Sigmoid colon (tissue), 7 donors: Measurements from ENCODE around the gene ADCY2. TPM values are rescaled to one million over a fixed set of nuclear protein-coding genes. Genes with fewer than 3 reads are reported as not detected.

Experiments used
- DNase-seq: peaks from one replicate; pipeline ENCODE4 v3.0.0-alpha.2; 2019
- H3K27ac ChIP-seq, 4 donors: fragments of 200-600 bp; sonication (generic); one replicate each; pipeline ENCODE4 v1.5.1; 2016 to 2019; ENCODE audit warnings: mild to moderate bottlenecking in 1 of 4
- H3K27me3 ChIP-seq, 3 donors: fragments of 200-600 bp; sonication (generic); one replicate each; pipeline ENCODE4 v1.5.1; 2019; ENCODE audit warnings: mild to moderate bottlenecking in 1 of 3
- H3K36me3 ChIP-seq, 4 donors: fragments of 200-600 bp; sonication (generic); one replicate each; pipeline ENCODE4 v1.5.1; 2016 to 2019
- H3K4me1 ChIP-seq, 4 donors: fragments of 200-600 bp; sonication (generic); one replicate each; pipeline ENCODE4 v1.5.1; 2017 to 2019
- H3K4me3 ChIP-seq, 4 donors: fragments of 200-600 bp; sonication (generic); one replicate each; pipeline ENCODE4 v1.5.1; 2017 to 2019; ENCODE audit warnings: mild to moderate bottlenecking in 2 of 4, moderate library complexity in 1 of 4
- H3K9me3 ChIP-seq, 4 donors: fragments of 200-600 bp in 3 of 4; sonication (generic) in 3 of 4; one replicate each; pipeline versions ENCODE4 v1.5.1 to v1.6.1; 2013 to 2019
- EP300 ChIP-seq, 4 donors: sonication (generic); formaldehyde crosslinking; IDR thresholded peaks; one replicate each; pipeline ENCODE4 v1.6.1; 2017; ENCODE audit warnings: antibody characterized with exemption in 4 of 4
- POLR2A ChIP-seq, 2 donors: fragments of 450-650 bp; IDR thresholded peaks; one replicate each; pipeline ENCODE4 v1.6.1; 2016; ENCODE audit warnings: antibody characterized with exemption in 2 of 2, mild to moderate bottlenecking in 2 of 2, moderate library complexity in 2 of 2
- POLR2AphosphoS5 ChIP-seq, 4 donors: sonication (generic); formaldehyde crosslinking; IDR thresholded peaks; one replicate each; pipeline ENCODE4 v1.6.1; 2017; ENCODE audit warnings: antibody characterized with exemption in 4 of 4
- WGBS, 2 donors: extraction: QIAGEN DNeasy Blood & Tissue Kit; methylation state at CpG; one replicate each; pipeline ENCODE4 v1.1.7; 2013; 5-methylcytosine and 5-hydroxymethylcytosine counted together
- intact Hi-C: fragments of 100-400 bp; cut with DNase I; formaldehyde crosslinking; loops from one replicate; pipeline ENCODE4 v1.15.1; 2023
- polyA plus RNA-seq, 3 donors: library from polyadenylated mRNA; stranded (reverse); fragments of 200-250 nt; gene quantifications; one replicate each; pipeline ENCODE4 v1.2.3, GENCODE V29; 2013
- total RNA-seq, 4 donors: library from RNA; depleted of rRNA; stranded (reverse); fragments of >200 nt; gene quantifications; one replicate each; pipeline ENCODE4 v1.1.0, GENCODE V29; 2016
- TF ChIP-seq, protein P1 (sequence below), 4 experiments: fragments of 450-650 bp in 3 of 4; fragments of 200-600 bp in 1 of 4; IDR thresholded peaks; one replicate each; pipeline ENCODE4 v1.5.1; 2016 to 2019; ENCODE audit warnings: antibody characterized with exemption in 4 of 4, mild to moderate bottlenecking in 3 of 4, moderate library complexity in 2 of 4
- donor health status: healthy with polysubstance abuse.
- donor health status: Bipolar disorder and iron deficiency.
- donor health status: healthy.

ADCY2 gene
- total and polyA plus RNA-seq, 7 donors, result 0.69 to 9.5 (median 4.4) TPM

DNA sequence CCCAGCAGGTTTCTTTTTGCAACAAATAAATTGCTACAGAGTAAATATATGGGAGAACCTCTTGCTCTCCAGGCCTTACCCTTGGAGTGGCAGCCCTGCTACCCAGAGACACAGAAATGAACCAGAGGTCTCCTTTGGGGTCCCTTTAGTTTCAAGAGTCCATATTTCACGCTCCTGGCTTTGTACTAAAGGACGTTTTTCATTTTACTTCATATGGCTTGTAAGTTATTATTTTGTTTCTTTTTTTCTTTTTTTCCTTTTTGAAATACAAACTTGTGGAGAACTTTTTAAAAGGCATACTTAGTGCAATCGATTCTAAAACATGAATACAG, 3.3 kb upstream of the ADCY2 start:
- no peaks in the 10 kb centered on the region for H3K9me3 ChIP-seq
- H3K4me1 ChIP-seq, result peaks cover 0 to 16% (median 10%) of the 10 kb centered on the region in 4 donors
- no peak for DNase-seq
- TF ChIP-seq POLR2A (IDR thresholded peaks at IDR 0.05) (no peak), EP300 (IDR thresholded peaks at IDR 0.05) (no peak), POLR2AphosphoS5 (IDR thresholded peaks at IDR 0.05) (no peak)
- TF ChIP-seq, protein P1, sequence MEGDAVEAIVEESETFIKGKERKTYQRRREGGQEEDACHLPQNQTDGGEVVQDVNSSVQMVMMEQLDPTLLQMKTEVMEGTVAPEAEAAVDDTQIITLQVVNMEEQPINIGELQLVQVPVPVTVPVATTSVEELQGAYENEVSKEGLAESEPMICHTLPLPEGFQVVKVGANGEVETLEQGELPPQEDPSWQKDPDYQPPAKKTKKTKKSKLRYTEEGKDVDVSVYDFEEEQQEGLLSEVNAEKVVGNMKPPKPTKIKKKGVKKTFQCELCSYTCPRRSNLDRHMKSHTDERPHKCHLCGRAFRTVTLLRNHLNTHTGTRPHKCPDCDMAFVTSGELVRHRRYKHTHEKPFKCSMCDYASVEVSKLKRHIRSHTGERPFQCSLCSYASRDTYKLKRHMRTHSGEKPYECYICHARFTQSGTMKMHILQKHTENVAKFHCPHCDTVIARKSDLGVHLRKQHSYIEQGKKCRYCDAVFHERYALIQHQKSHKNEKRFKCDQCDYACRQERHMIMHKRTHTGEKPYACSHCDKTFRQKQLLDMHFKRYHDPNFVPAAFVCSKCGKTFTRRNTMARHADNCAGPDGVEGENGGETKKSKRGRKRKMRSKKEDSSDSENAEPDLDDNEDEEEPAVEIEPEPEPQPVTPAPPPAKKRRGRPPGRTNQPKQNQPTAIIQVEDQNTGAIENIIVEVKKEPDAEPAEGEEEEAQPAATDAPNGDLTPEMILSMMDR (IDR thresholded peaks at IDR 0.05), result peak in 1 of 4 experiments; percentile 8
- H3K36me3 ChIP-seq, result no peaks in the 10 kb centered on the region
- H3K27me3 ChIP-seq, result no peaks in the 10 kb centered on the region
- WGBS, 2 donors, result 71 to 82% methylated on average over 3 of the region's 3 CpGs
- H3K27ac ChIP-seq, result peak overlapping the region in 1 of 4 donors; percentile 79
- no peak overlapping the region for H3K4me3 ChIP-seq
- intact Hi-C loops, result loop anchor here (1.0 to 10.0 kb wide), 3 partner anchors 262 to 625 kb away; no protein-coding TSS in a partner anchor

DNA sequence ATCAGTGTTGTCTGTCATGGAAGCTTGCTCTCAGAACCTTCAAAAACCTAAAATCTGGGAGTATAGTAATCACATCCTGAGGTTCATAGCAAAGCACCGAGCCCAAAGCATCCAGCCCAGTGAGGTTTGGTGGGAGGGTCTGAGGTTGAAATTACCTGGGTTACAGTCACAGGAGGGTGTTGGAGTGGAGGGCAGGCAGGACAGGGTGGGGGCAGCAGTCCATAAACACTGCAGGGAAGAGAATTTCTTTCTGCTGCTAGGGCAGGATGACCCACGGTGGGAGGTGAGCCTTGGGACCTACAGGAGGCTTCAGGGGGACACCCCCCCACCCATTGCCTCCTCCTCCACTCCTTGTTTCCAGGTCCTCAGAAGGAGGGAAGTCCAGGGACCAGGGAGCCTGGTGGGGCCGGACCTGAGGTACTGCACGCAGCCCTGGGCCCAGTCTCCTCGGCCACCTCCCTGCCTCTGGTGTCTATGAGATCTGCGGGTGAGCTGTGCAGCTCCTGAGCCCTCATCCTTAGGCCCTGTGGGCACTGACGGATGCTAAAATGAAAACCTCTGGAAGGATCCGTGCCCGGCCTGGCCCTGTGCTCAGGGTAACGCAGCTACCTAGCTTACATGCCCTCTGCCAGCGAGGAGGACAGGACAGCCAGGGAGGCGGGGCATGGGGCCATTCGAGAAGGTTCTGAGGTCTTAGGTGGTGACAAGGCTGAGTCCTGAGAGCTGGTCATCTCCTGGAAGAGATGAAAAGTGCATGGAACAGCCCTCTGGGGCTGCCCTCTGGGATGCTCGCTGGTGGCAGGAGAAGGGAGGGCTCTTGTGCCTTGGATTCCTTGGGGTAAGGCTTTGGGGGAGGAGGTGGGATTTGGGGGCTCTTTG, 1.8 kb upstream of the ADCY2 start:
- DNase-seq, result no peak
- intact Hi-C loops, result loop anchor here (2.0 to 10.0 kb wide), 3 partner anchors 261 to 627 kb away; no protein-coding TSS in a partner anchor
- Histone ChIP-seq H3K27ac (peak overlapping the region; percentile 57 to 79 (median 73)), H3K9me3 (no peaks in the 10 kb centered on the region), H3K4me1 (peaks cover 0 to 18% (median 11%) of the 10 kb centered on the region in 4 donors), H3K36me3 (no peaks in the 10 kb centered on the region), H3K4me3 (no peak overlapping the region), H3K27me3 (peaks cover 0 to 3% (median 0%) of the 10 kb centered on the region in 3 donors)
- 87 to 89% methylated on average over 14 of the region's 14 CpGs for WGBS, 2 donors
- TF ChIP-seq EP300 (IDR thresholded peaks at IDR 0.05), result no peak
- TF ChIP-seq, protein P1 (IDR thresholded peaks at IDR 0.05), result no peak
- TF ChIP-seq POLR2AphosphoS5 (IDR thresholded peaks at IDR 0.05), result no peak
- no peak for TF ChIP-seq POLR2A (IDR thresholded peaks at IDR 0.05)

DNA sequence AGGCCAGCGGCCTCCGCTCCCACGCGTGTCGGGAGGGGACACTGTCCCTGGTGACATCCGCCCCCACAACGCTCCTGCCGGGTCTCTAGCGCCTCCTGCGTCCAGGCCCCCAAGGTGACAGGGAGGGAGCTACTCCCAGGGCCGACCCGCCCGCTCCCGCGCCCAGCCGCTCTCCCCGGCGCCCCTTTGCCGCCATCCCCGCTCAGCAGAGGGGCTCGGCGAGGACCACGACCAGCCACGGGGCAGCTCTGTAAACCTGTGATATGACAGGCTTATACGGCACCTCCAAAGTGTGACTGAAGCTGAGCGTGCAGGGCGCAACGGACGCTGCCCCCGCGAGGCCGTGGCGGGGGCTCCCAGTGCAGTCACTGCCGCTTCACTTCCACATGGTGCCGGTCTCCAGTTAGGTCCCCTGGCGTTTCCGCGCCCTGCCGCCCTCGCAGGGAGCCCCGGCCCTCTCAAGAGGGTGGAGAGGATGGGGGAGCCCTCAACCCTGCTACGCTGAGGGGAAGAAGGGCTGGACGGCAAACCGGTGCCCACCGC, 978 bp upstream of the ADCY2 start:
- no peaks in the 10 kb centered on the region for H3K36me3 ChIP-seq
- intact Hi-C loops, result loop anchor here (2.0 to 10.0 kb wide), 4 partner anchors 182 to 628 kb away; no protein-coding TSS in a partner anchor
- TF ChIP-seq EP300 (IDR thresholded peaks at IDR 0.05) (no peak), POLR2AphosphoS5 (IDR thresholded peaks at IDR 0.05) (no peak), POLR2A (IDR thresholded peaks at IDR 0.05) (no peak)
- TF ChIP-seq, protein P1 (IDR thresholded peaks at IDR 0.05), result no peak
- H3K27me3 ChIP-seq, result peaks cover 0 to 3% (median 0%) of the 10 kb centered on the region in 3 donors
- H3K4me3 ChIP-seq, result peak overlapping the region; percentile 28 to 59 (median 52)
- H3K27ac ChIP-seq, result peak overlapping the region; percentile 57 to 79 (median 73)
- no peak for DNase-seq
- peaks cover 0 to 18% (median 11%) of the 10 kb centered on the region in 4 donors for H3K4me1 ChIP-seq
- WGBS, 2 donors, result 20 to 24% methylated on average over 45 of the region's 45 CpGs
- no peaks in the 10 kb centered on the region for H3K9me3 ChIP-seq

DNA sequence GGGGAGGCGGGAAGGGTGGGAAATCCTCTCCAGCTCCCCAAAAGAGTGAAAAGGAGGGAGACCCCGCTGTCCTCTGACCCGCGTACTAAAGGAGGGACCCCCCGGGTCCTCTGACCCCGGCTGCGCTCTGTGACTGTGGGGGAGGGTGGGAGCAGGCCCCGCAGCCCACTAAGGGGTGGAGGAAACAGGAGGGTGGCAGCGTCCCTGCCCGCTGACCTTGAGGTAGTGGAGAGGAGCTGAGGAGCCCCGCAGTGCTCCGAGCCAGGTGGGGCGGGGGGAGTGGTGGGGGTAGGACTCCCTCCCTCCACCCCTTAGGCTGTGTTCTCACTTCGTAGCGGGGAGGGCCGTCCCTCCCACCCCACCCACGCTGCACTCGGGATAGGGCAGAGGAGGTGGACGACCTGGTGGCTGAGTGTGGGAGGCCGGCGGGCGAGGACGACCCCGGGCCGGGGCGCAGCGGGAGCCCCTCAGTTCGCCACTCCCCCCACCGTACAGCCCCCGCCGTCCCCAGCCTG, 449 bp upstream of the ADCY2 start:
- no peaks in the 10 kb centered on the region for H3K36me3 ChIP-seq
- no peak for DNase-seq
- H3K27ac ChIP-seq, result peak overlapping the region; percentile 57 to 79 (median 73)
- WGBS, 2 donors, result 3% methylated on average over 30 to 31 of the region's 31 CpGs
- intact Hi-C loops, result loop anchor here (2.0 to 10.0 kb wide), 3 partner anchors 182 to 285 kb away; no protein-coding TSS in a partner anchor
- H3K27me3 ChIP-seq, result peaks cover 0 to 3% (median 0%) of the 10 kb centered on the region in 3 donors
- no peaks in the 10 kb centered on the region for H3K9me3 ChIP-seq
- H3K4me3 ChIP-seq, result peak overlapping the region; percentile 28 to 59 (median 52)
- peaks cover 0 to 18% (median 11%) of the 10 kb centered on the region in 4 donors for H3K4me1 ChIP-seq
- TF ChIP-seq POLR2AphosphoS5 (IDR thresholded peaks at IDR 0.05), result no peak
- TF ChIP-seq POLR2A (IDR thresholded peaks at IDR 0.05), result no peak
- TF ChIP-seq EP300 (IDR thresholded peaks at IDR 0.05), result no peak
- TF ChIP-seq, protein P1 (IDR thresholded peaks at IDR 0.05), result no peak
